Activated naive CD8-positive, alpha-beta T cell treated with anti-CD3 and anti-CD28 coated beads, Interleukin-2, amount 50 U/mL, for 16 hours (primary cell): ENCODE measurements around the gene COQ8B.
A peak's percentile ranks its signal among the peaks of the same experiment; 100 is the strongest.

Experiments used
- DNase-seq: peaks from one replicate; pipeline ENCODE4 v3.0.0-alpha.2; 2020; ENCODE audit warnings: low read depth, low spot score

Gene COQ8B

GRCh38 chr19:40717880-40718773 lies 1.4 kb upstream of the COQ8B start:
- no peak for DNase-seq

- DNase-seq = no peak
These were observed 716 bp upstream of the COQ8B start for GRCh38 chr19:40717325-40717879.

GRCh38 chr19:40716031-40716481 lies 630 bp downstream of the COQ8B start:
- peak; percentile 70 for DNase-seq

GRCh38 chr19:40714441-40715299 lies 2.0 kb downstream of the COQ8B start:
- peak; percentile 80 for DNase-seq

GRCh38 chr19:40713939-40714338 lies 2.7 kb downstream of the COQ8B start:
- DNase-seq = no peak

- DNase-seq = no peak
These were observed 6.9 kb downstream of the COQ8B start for GRCh38 chr19:40709817-40710216.

- DNase-seq = no peak
These were observed 9.1 kb downstream of the COQ8B start for GRCh38 chr19:40707615-40708014.

- no peak for DNase-seq
These were observed 10.6 kb downstream of the COQ8B start for GRCh38 chr19:40705950-40706619.

GRCh38 chr19:40705362-40705651 lies 11.4 kb downstream of the COQ8B start:
- DNase-seq = no peak

- DNase-seq = no peak
These were observed 12.0 kb downstream of the COQ8B start for GRCh38 chr19:40704491-40705361.

GRCh38 chr19:40703029-40703755 lies 13.5 kb downstream of the COQ8B start:
- no peak for DNase-seq

- DNase-seq = no peak
These were observed 14.2 kb downstream of the COQ8B start for GRCh38 chr19:40702337-40703012.

GRCh38 chr19:40701758-40702157 lies 14.9 kb downstream of the COQ8B start:
- no peak for DNase-seq

GRCh38 chr19:40700083-40700482 lies 16.6 kb downstream of the COQ8B start:
- DNase-seq = no peak

GRCh38 chr19:40697007-40697406 lies 19.7 kb downstream of the COQ8B start:
- no peak for DNase-seq

GRCh38 chr19:40695881-40696280 lies 20.8 kb downstream of the COQ8B start:
- no peak for DNase-seq

- DNase-seq = no peak
These were observed 22.8 kb downstream of the COQ8B start for GRCh38 chr19:40693896-40694295.

- no peak for DNase-seq
These were observed 23.4 kb downstream of the COQ8B start for GRCh38 chr19:40693150-40693788.

GRCh38 chr19:40692212-40692551 lies 24.5 kb downstream of the COQ8B start:
- DNase-seq = no peak
